K562 (cell line): ENCODE data around the gene PCP2. TPM values are rescaled to one million over a fixed set of nuclear protein-coding genes. Genes with fewer than 3 reads are reported as not detected.
A peak's percentile ranks its signal among the peaks of the same experiment; 100 is the strongest.

ENCODE experiments used
- ATAC-seq: fragments of 200-7000 bp; cut with Tn5 transposase; 3 replicates; pipeline ENCODE4 v1.9.1; 2020; ENCODE audit warnings: moderate library complexity
- BruUV-seq: library from RNA; stranded (reverse); fragments of 400-500 nt; replicated peaks from 2 replicates; lab custom pipeline; 2021; lab: Mats Ljungman, UMichigan
- CTCF ChIA-PET: fragments of 300-600 bp; formaldehyde crosslinking; extraction: SDS; loops from one replicate; lab custom pipeline; 2021; ENCODE audit warnings: low intra/inter-chr PET ratio; lab: Yijun Ruan, JAX
- POLR2A ChIA-PET: fragments of 300-600, 350-650 bp; sonication (Branson Sonifier 250); formaldehyde crosslinking; extraction: SDS; loops from one replicate; lab custom pipeline; 2021; ENCODE audit warnings: antibody characterized with exemption, inconsistent platforms; lab: Yijun Ruan, JAX
- DNase-seq, 4 experiments: peaks; one replicate each; pipeline versions ENCODE4 v3.0.0 to v3.0.0-alpha.2; 2011 to 2018; ENCODE audit warnings: low spot score in 3 of 4, mixed read lengths in 3 of 4; ENCODE audit errors: extremely low read depth in 1 of 4
- FAIRE-seq: peaks from 2 replicates; lab custom pipeline; 2011; peaks lifted over from hg19 to GRCh38; lab: Jason Lieb, UNC
- H2AFZ ChIP-seq: 2 replicates; pipeline ENCODE4 v1.6.0; 2011; ENCODE audit warnings: low read depth, low read length, control low read depth, inconsistent platforms
- H3K27ac ChIP-seq: fragments of 200-600 bp; 3 replicates; pipeline ENCODE4 v1.8.0; 2011; ENCODE audit warnings: low read depth, mild to moderate bottlenecking, control low read depth, inconsistent platforms, low read length, moderate library complexity, mixed read lengths; ENCODE audit errors: extremely low read depth
- H3K27me3 ChIP-seq, 2 experiments: fragments of 300-600 bp in 1 of 2; 2 replicates in 1 of 2; 3 replicates in 1 of 2; pipeline versions ENCODE4 v1.6.0 to v1.8.0; 2011; ENCODE audit warnings: inconsistent platforms in 2 of 2, low read length in 2 of 2, mild to moderate bottlenecking in 1 of 2, mixed read lengths in 1 of 2, moderate library complexity in 1 of 2; ENCODE audit not compliant: control insufficient read depth in 2 of 2, insufficient read depth in 2 of 2
- H3K36me3 ChIP-seq: fragments of 300-600 bp; 3 replicates; pipeline ENCODE4 v1.8.0; 2011; ENCODE audit warnings: mild to moderate bottlenecking, low read length, inconsistent platforms; ENCODE audit not compliant: control insufficient read depth, insufficient read depth
- H3K4me1 ChIP-seq, 2 experiments: fragments of 200-600 bp in 1 of 2; replicated peaks in 1 of 2; 2 replicates in 1 of 2; 3 replicates in 1 of 2; pipeline versions ENCODE4 v1.5.1 to v1.8.0; 2011; ENCODE audit warnings: inconsistent platforms in 2 of 2, low read length in 2 of 2, mild to moderate bottlenecking in 1 of 2, mixed read lengths in 1 of 2, moderate library complexity in 1 of 2; ENCODE audit not compliant: control insufficient read depth in 2 of 2, insufficient read depth in 2 of 2
- H3K4me2 ChIP-seq: 2 replicates; pipeline ENCODE4 v1.6.1; 2011; ENCODE audit warnings: low read length, control low read depth, inconsistent platforms, mixed read lengths; ENCODE audit not compliant: insufficient read depth
- H3K4me3 ChIP-seq: fragments of 200-600 bp; sonication (generic), shearing (Covaris generic); 2 replicates; pipeline ENCODE4 v1.5.1; 2016; ENCODE audit warnings: control low read depth, inconsistent platforms
- H3K79me2 ChIP-seq: fragments of 200-600 bp; 3 replicates; pipeline ENCODE4 v1.8.0; 2011; ENCODE audit warnings: low read length, inconsistent platforms; ENCODE audit not compliant: control insufficient read depth, insufficient read depth
- H3K9ac ChIP-seq, 2 experiments: 2 replicates each; pipeline versions ENCODE4 v1.6.0 to v1.6.1; 2011; ENCODE audit warnings: low read depth in 2 of 2, low read length in 2 of 2, control low read depth in 1 of 2, inconsistent platforms in 1 of 2, mild to moderate bottlenecking in 1 of 2, mixed read lengths in 1 of 2; ENCODE audit not compliant: insufficient read depth in 1 of 2
- H3K9me1 ChIP-seq: one replicate; pipeline ENCODE4 v1.6.0; 2011; ENCODE audit warnings: inconsistent platforms, mild to moderate bottlenecking, low read length, moderate library complexity; ENCODE audit not compliant: control insufficient read depth, insufficient read depth
- H3K9me3 ChIP-seq: replicated peaks from 2 replicates; pipeline ENCODE4 v1.5.1; 2011; ENCODE audit warnings: low read depth, low read length, inconsistent platforms; ENCODE audit not compliant: control insufficient read depth, insufficient read depth
- H4K20me1 ChIP-seq: replicated peaks from 2 replicates; pipeline ENCODE4 v1.6.1; 2011; ENCODE audit warnings: low read length, inconsistent platforms, mixed read lengths; ENCODE audit not compliant: control insufficient read depth, insufficient read depth
- CC2D1A ChIP-seq: fragments of 450-650 bp; IDR thresholded peaks from 2 replicates; pipeline ENCODE4 v1.6.1; 2017; ENCODE audit warnings: mild to moderate bottlenecking
- CCNT2 ChIP-seq: IDR thresholded peaks from 2 replicates; pipeline ENCODE4 v1.6.1; 2011; ENCODE audit warnings: borderline replicate concordance, low read depth, mild to moderate bottlenecking, moderate library complexity, mixed read lengths, low read length; ENCODE audit not compliant: insufficient read length; ENCODE audit errors: extremely low read depth
- EHMT2 ChIP-seq: fragments of 450-650 bp; IDR thresholded peaks from 2 replicates; pipeline ENCODE4 v1.6.1; 2018; ENCODE audit warnings: antibody characterized with exemption
- NR1H2 ChIP-seq: sonication (generic); formaldehyde crosslinking; IDR thresholded peaks from 2 replicates; pipeline ENCODE4 v1.4.0; 2020; ENCODE audit warnings: mild to moderate bottlenecking, missing genetic modification reagents
- POLR2G ChIP-seq: fragments of 200-400 bp; formaldehyde crosslinking; IDR thresholded peaks from 2 replicates; pipeline ENCODE4 v1.6.1; 2017; ENCODE audit warnings: low read depth, mild to moderate bottlenecking, antibody characterized with exemption, low read length, moderate library complexity
- PRPF4 ChIP-seq: fragments of 200-400 bp; formaldehyde crosslinking; IDR thresholded peaks from one replicate; pipeline ENCODE4 v1.6.1; 2017; ENCODE audit warnings: low read length, low read depth, mild to moderate bottlenecking; ENCODE audit not compliant: insufficient read depth, poor library complexity, severe bottlenecking
- SMC3 ChIP-seq: conservative IDR thresholded peaks from 2 replicates; pipeline ENCODE4 v1.6.1; 2011; ENCODE audit warnings: low read depth, low read length, improper control_type of control experiment; ENCODE audit not compliant: insufficient read depth
- SRSF9 ChIP-seq: fragments of 200-400 bp; formaldehyde crosslinking; IDR thresholded peaks from 2 replicates; pipeline ENCODE4 v1.6.1; 2017; ENCODE audit warnings: low read depth, low read length, borderline replicate concordance
- ZSCAN32 ChIP-seq: fragments of 450-650 bp; formaldehyde crosslinking; IDR thresholded peaks from 2 replicates; pipeline ENCODE4 v1.4.0; 2020; ENCODE audit warnings: mild to moderate bottlenecking, moderate library complexity
- WGBS: fragments of 100-300 bp; shearing (Covaris generic); methylation state at CpG from one replicate; pipeline ENCODE4 v1.1.6; 2016; ENCODE audit warnings: low coverage, mixed read lengths; ENCODE audit not compliant: insufficient coverage; ENCODE audit errors: missing lambda C conversion rate; 5-methylcytosine and 5-hydroxymethylcytosine counted together
- in situ Hi-C: fragments of 300-500 bp; cut with MboI; formaldehyde crosslinking; loops from 4 replicates; pipeline ENCODE4 v1.15.0; 2018; ENCODE audit warnings: inconsistent platforms, mixed read lengths
- intact Hi-C: fragments of 100-400 bp; cut with micrococcal nuclease; formaldehyde crosslinking; loops from 2 replicates; pipeline ENCODE4 v1.14.2; 2022
- polyA plus RNA-seq, 8 experiments: library from polyadenylated mRNA; depleted of rRNA in 4 of 8; stranded (reverse) in 5 of 8; unstranded in 3 of 8; fragments of >200 nt; fragmentation: Nextera tagmentation in 2 of 8; fragmentation: Illumina TruSeq in 1 of 8; extraction: Ambion mirVana in 2 of 8; extraction: Trizol in 1 of 8; gene quantifications; 2 replicates each; pipeline versions ENCODE4 v1.2.1 to v1.2.3, GENCODE V29; 2011 to 2014; ENCODE audit warnings: inconsistent platforms in 1 of 8, missing spikeins in 1 of 8
- total RNA-seq, 7 experiments: library from RNA; depleted of rRNA in 6 of 7; stranded (reverse); fragments of >200 nt in 6 of 7; fragmentation: Illumina TruSeq in 2 of 7; extraction: Trizol in 2 of 7; gene quantifications; 2 replicates each; pipeline versions ENCODE4 v1.2.1 to v1.2.3, GENCODE V29; 2011 to 2021; ENCODE audit warnings: low replicate concordance in 1 of 7
- TF ChIP-seq, protein P1 (sequence below): fragments of 450-650 bp; IDR thresholded peaks from 2 replicates; pipeline ENCODE4 v1.6.1; 2016
- TF ChIP-seq, protein P2 (sequence below): fragments of 450-650 bp; conservative IDR thresholded peaks from 2 replicates; pipeline ENCODE4 v1.6.1; 2016; ENCODE audit warnings: missing genetic modification characterization, low read depth, mild to moderate bottlenecking, control low read depth, missing compliant biosample characterization
- TF ChIP-seq, protein P3 (sequence below), 2 experiments: fragments of 450-650 bp; IDR thresholded peaks; 2 replicates each; pipeline ENCODE4 v1.6.1; 2018; ENCODE audit warnings: mild to moderate bottlenecking in 2 of 2, low read depth in 1 of 2; ENCODE audit not compliant: partially characterized antibody in 2 of 2

Gene PCP2
- total and polyA plus RNA-seq, 9 of the 15 experiments (the other 6 are each of a cell fraction or from before 2014, with no cell fraction given): 0.17 to 1.3 (median 0.49) TPM; not detected in 3

DNA sequence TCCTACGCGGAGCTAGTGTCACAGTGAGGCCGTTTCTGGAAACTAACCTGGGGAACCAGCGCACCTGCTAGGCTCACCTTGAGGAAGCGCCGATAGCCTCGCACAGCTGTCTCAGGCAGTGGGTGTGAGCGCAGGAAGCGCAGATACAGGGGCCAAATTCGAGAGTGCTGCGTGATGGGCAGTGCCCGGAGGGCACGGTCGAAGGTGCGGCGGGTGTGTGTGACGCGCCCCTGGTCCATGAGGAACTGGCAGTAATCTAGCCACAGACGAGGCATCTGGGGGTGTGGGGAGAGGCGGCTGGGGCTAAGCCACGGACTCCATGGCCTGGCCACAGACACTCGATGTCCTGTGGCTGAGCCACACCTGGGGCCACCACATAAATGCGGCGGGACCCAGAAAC, 6.4 kb downstream of the PCP2 start:
- POLR2A ChIA-PET: interaction anchor here (0.7 to 4.8 kb wide), 3 partner anchors 9 to 47 kb away, joined by 3 to 22 read pairs (median 3); no protein-coding TSS in a partner anchor
- intact Hi-C loops: no loop called here
- H3K9ac ChIP-seq: peak overlapping the region in 1 of 2 experiments; percentile 31; a peak in 1 of 4 replicates
- TF ChIP-seq SRSF9 (no peak), POLR2G (0 out of 2 replicates have a peak, but pooled peaks have one; percentile 16), SMC3 (no peak), PRPF4 (no peak), NR1H2 (CRISPR knock-in tag) (no peak), CC2D1A (no peak), ZSCAN32 (CRISPR knock-in tag) (no peak), CCNT2 (no peak), EHMT2 (no peak)
- TF ChIP-seq, protein P1, sequence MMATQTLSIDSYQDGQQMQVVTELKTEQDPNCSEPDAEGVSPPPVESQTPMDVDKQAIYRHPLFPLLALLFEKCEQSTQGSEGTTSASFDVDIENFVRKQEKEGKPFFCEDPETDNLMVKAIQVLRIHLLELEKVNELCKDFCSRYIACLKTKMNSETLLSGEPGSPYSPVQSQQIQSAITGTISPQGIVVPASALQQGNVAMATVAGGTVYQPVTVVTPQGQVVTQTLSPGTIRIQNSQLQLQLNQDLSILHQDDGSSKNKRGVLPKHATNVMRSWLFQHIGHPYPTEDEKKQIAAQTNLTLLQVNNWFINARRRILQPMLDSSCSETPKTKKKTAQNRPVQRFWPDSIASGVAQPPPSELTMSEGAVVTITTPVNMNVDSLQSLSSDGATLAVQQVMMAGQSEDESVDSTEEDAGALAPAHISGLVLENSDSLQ: no peak
- TF ChIP-seq, protein P2, sequence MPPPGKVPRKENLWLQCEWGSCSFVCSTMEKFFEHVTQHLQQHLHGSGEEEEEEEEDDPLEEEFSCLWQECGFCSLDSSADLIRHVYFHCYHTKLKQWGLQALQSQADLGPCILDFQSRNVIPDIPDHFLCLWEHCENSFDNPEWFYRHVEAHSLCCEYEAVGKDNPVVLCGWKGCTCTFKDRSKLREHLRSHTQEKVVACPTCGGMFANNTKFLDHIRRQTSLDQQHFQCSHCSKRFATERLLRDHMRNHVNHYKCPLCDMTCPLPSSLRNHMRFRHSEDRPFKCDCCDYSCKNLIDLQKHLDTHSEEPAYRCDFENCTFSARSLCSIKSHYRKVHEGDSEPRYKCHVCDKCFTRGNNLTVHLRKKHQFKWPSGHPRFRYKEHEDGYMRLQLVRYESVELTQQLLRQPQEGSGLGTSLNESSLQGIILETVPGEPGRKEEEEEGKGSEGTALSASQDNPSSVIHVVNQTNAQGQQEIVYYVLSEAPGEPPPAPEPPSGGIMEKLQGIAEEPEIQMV (tag): no peak
- TF ChIP-seq, protein P3, sequence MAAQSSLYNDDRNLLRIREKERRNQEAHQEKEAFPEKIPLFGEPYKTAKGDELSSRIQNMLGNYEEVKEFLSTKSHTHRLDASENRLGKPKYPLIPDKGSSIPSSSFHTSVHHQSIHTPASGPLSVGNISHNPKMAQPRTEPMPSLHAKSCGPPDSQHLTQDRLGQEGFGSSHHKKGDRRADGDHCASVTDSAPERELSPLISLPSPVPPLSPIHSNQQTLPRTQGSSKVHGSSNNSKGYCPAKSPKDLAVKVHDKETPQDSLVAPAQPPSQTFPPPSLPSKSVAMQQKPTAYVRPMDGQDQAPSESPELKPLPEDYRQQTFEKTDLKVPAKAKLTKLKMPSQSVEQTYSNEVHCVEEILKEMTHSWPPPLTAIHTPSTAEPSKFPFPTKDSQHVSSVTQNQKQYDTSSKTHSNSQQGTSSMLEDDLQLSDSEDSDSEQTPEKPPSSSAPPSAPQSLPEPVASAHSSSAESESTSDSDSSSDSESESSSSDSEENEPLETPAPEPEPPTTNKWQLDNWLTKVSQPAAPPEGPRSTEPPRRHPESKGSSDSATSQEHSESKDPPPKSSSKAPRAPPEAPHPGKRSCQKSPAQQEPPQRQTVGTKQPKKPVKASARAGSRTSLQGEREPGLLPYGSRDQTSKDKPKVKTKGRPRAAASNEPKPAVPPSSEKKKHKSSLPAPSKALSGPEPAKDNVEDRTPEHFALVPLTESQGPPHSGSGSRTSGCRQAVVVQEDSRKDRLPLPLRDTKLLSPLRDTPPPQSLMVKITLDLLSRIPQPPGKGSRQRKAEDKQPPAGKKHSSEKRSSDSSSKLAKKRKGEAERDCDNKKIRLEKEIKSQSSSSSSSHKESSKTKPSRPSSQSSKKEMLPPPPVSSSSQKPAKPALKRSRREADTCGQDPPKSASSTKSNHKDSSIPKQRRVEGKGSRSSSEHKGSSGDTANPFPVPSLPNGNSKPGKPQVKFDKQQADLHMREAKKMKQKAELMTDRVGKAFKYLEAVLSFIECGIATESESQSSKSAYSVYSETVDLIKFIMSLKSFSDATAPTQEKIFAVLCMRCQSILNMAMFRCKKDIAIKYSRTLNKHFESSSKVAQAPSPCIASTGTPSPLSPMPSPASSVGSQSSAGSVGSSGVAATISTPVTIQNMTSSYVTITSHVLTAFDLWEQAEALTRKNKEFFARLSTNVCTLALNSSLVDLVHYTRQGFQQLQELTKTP (IDR thresholded peaks at IDR 0.05; ENCODE audit: low read depth in 1 of 2, partially characterized antibody in 2 of 2): no peak

More for the DNA sequence above, 6.4 kb downstream of the PCP2 start:
- BruUV-seq: no TSS peak
- FAIRE-seq (no peak), ATAC-seq (no peak), DNase-seq (no peak)
- WGBS: 92% methylated on average over 21 of the region's 24 CpGs
- Histone ChIP-seq H3K4me1 (peaks cover 8 to 35% of the 10 kb centered on the region in 2 experiments; a peak in 4 of 5 replicates), H3K36me3 (peaks cover 54% of the 10 kb centered on the region; the same call in 2 of the 3 replicates), H2AFZ (no peak overlapping the region), H3K9me3 (no peaks in the 10 kb centered on the region), H3K79me2 (peaks cover 49% of the 10 kb centered on the region), H3K27me3 (no peaks in the 10 kb centered on the region), H3K27ac (no peak overlapping the region), H3K4me3 (no peak overlapping the region), H3K9me1 (no peaks in the 10 kb centered on the region), H4K20me1 (no peaks in the 10 kb centered on the region), H3K4me2 (no peak overlapping the region)
- in situ Hi-C loops: no loop called here
- CTCF ChIA-PET: no interaction called here
